Astrocyte (in vitro differentiated cells and primary cell): ENCODE data around the gene PLXNC1.

ENCODE experiments used
- CTCF ChIP-seq: IDR thresholded peaks from 2 replicates; pipeline ENCODE4 v1.5.1; 2011; ENCODE audit warnings: low read depth, mild to moderate bottlenecking, inconsistent platforms, low read length, moderate library complexity; ENCODE audit not compliant: insufficient read depth
- EZH2 ChIP-seq: IDR thresholded peaks from 2 replicates; pipeline ENCODE4 v1.6.1; 2012; ENCODE audit warnings: mild to moderate bottlenecking, low read length, inconsistent platforms; ENCODE audit not compliant: insufficient read depth

- TF ChIP-seq CTCF (no peak), EZH2 (no peak)
Measured at GRCh38 chr12:94202245-94203180, 54.1 kb downstream of the PLXNC1 start.
